T-helper 2 cell treated with Interferon-gamma antibody and Interleukin-4, amounts not matched to agents 5 μg/mL and 100 μg/mL, for 36 hours (primary cell): ENCODE measurements around the gene PLK5.
"Not testable (repeated sequence)": the region's sequence is repeated elsewhere in the genome, so short reads cannot be mapped to it uniquely, and the experiment has no call there.

Source experiments
- DNase-seq: peaks from one replicate; pipeline ENCODE4 v3.0.0; 2021; ENCODE audit warnings: low spot score
- H3K27ac Mint-ChIP-seq: one replicate; pipeline ENCODE4 v1.8.0; 2021; ENCODE audit warnings: mild to moderate bottlenecking, mixed read lengths
- H3K27me3 Mint-ChIP-seq: one replicate; pipeline ENCODE4 v1.8.0; 2021; ENCODE audit warnings: low read depth, mixed read lengths
- H3K36me3 Mint-ChIP-seq: one replicate; pipeline ENCODE4 v1.8.0; 2021; ENCODE audit warnings: low read depth, mixed read lengths
- H3K4me1 Mint-ChIP-seq: one replicate; pipeline ENCODE4 v1.8.0; 2021; ENCODE audit warnings: low read depth, mixed read lengths
- H3K4me3 Mint-ChIP-seq: one replicate; pipeline ENCODE4 v1.8.0; 2022; ENCODE audit warnings: mild to moderate bottlenecking, moderate library complexity, mixed read lengths
- H3K9me3 Mint-ChIP-seq: one replicate; pipeline ENCODE4 v1.8.0; 2021; ENCODE audit warnings: mixed read lengths

Gene PLK5

GRCh38 chr19:1497578-1498235 lies 26.2 kb upstream of the PLK5 start:
- Mint-ChIP-seq H3K9me3 (no peaks in the 10 kb centered on the region), H3K4me3 (no peak overlapping the region), H3K27ac (no peak overlapping the region), H3K36me3 (no peaks in the 10 kb centered on the region), H3K27me3 (no peaks in the 10 kb centered on the region), H3K4me1 (peaks cover 2% of the 10 kb centered on the region)
- no peak for DNase-seq

DNA sequence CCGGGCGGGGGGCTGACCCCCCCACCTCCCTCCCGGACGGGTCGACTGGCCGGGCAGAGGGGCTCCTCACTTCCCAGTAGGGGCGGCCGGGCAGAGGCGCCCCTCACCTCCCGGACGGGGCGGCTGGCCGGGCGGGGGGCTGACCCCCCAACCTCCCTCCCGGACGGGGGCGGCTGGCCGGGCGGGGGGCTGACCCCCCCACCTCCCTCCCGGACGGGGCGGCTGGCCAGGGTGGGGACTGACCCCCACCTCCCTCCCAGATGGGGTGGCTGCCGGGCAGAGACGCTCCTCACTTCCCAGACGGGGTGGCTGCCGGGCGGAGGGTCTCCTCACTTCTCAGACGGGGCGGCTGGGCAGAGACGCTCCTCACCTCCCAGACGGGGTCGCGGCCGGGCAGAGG lies 24.6 kb upstream of the PLK5 start:
- DNase-seq, H3K36me3 Mint-ChIP-seq, H3K4me1 Mint-ChIP-seq, H3K27me3 Mint-ChIP-seq, H3K9me3 Mint-ChIP-seq, H3K27ac Mint-ChIP-seq, H3K4me3 Mint-ChIP-seq: not testable (repeated sequence)

- no peak overlapping the region for H3K4me3 Mint-ChIP-seq
These were observed 22.7 kb upstream of the PLK5 start for GRCh38 chr19:1501200-1501595.

GRCh38 chr19:1502433-1503088 lies 21.3 kb upstream of the PLK5 start:
- no peak for DNase-seq
- Mint-ChIP-seq H3K4me1 (peaks cover 4% of the 10 kb centered on the region), H3K36me3 (no peaks in the 10 kb centered on the region), H3K27ac (no peak overlapping the region), H3K9me3 (no peaks in the 10 kb centered on the region), H3K27me3 (peaks cover 10% of the 10 kb centered on the region), H3K4me3 (peak overlapping the region; percentile 6)

More at GRCh38 chr19:1501200-1501595, 22.7 kb upstream of the PLK5 start:
- DNase-seq, result no peak
- Mint-ChIP-seq H3K36me3 (no peaks in the 10 kb centered on the region), H3K4me1 (peaks cover 2% of the 10 kb centered on the region), H3K27me3 (peaks cover 10% of the 10 kb centered on the region), H3K9me3 (no peaks in the 10 kb centered on the region), H3K27ac (no peak overlapping the region)

DNA sequence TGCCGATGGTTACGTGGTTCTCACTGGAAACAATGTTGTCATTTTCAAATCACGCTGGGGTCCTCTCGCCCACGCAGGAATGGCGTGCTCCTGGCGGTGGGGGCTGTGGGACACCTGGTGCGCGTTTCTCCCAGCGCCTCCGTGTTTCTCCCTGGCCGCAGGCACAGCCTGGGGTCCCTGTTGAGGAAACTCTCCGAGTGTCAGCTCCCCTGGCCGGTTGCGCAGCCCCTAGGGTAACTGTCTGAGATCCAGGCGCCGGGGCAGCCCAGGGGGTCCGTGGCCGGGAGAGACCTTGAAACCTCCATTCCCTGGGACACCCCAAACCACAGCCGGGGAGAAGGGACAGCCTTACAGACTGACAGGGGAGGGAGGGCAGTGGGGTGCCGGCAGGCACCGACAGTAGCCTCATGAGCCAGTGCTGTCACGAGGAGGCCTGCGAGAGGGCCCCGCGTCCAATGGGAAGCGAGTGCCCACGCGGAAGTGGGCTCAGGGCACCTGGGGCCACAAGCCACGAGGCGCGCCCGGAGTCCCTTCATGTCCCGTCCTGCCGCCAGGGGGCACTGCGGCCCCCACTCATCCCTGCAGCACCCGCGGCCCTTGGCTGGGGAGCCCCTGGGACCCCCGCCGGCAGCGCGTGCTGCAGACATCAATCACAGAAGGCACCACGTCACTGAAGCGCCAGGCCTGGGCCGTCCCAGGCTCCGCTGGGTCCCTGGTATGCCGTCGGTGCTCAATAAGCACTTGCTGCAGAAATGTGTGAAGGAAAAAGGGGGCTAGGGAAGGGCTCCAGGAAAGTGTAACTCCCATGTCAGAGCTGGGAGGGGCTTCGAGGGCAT lies 20.6 kb upstream of the PLK5 start:
- no peak overlapping the region for H3K27ac Mint-ChIP-seq
- H3K4me3 Mint-ChIP-seq, result no peak overlapping the region
- peaks cover 8% of the 10 kb centered on the region for H3K4me1 Mint-ChIP-seq
- no peaks in the 10 kb centered on the region for H3K9me3 Mint-ChIP-seq
- DNase-seq, result peak; percentile 68
- H3K27me3 Mint-ChIP-seq, result peaks cover 10% of the 10 kb centered on the region
- no peaks in the 10 kb centered on the region for H3K36me3 Mint-ChIP-seq

- Mint-ChIP-seq H3K4me3 (no peak overlapping the region), H3K4me1 (peaks cover 8% of the 10 kb centered on the region), H3K27ac (no peak overlapping the region), H3K9me3 (no peaks in the 10 kb centered on the region), H3K27me3 (peaks cover 13% of the 10 kb centered on the region), H3K36me3 (no peaks in the 10 kb centered on the region)
- DNase-seq, result no peak
These were observed 19.7 kb upstream of the PLK5 start for GRCh38 chr19:1503925-1504773.

- peaks cover 18% of the 10 kb centered on the region for H3K27me3 Mint-ChIP-seq
- no peaks in the 10 kb centered on the region for H3K36me3 Mint-ChIP-seq
- H3K27ac Mint-ChIP-seq, result no peak overlapping the region
- no peaks in the 10 kb centered on the region for H3K9me3 Mint-ChIP-seq
- H3K4me3 Mint-ChIP-seq, result no peak overlapping the region
- H3K4me1 Mint-ChIP-seq, result peaks cover 8% of the 10 kb centered on the region
- no peak for DNase-seq
These were observed 18.9 kb upstream of the PLK5 start for GRCh38 chr19:1505012-1505411.

GRCh38 chr19:1505991-1506881 lies 17.6 kb upstream of the PLK5 start:
- Mint-ChIP-seq H3K4me3 (no peak overlapping the region), H3K27ac (no peak overlapping the region), H3K36me3 (no peaks in the 10 kb centered on the region), H3K9me3 (no peaks in the 10 kb centered on the region), H3K4me1 (peaks cover 10% of the 10 kb centered on the region), H3K27me3 (peaks cover 23% of the 10 kb centered on the region)
- no peak for DNase-seq

DNA sequence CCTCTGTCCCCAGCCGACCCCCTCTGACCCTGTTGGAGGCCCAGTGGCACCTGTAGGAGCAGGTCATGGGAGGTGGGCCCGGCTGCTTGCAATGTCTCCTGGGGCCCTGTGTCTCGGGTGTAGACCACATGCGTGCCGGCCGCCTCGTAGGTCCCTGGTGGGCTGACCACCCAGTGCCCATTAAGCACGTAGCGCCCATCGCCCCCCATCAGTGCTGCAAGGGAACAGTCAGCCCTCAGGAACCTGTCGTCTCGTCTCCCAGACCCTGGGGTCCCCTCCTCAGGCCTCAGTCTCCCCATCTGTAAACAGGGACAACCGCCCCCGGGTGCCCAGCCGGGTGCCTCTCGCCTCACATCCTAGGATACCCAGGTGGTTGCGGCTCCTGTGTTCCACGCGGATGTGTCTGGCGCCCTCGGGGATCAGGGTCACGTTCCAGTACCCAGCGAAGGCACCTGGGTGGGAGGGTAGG lies 16.7 kb upstream of the PLK5 start:
- no peak for DNase-seq
- Mint-ChIP-seq H3K4me1 (peaks cover 10% of the 10 kb centered on the region), H3K27ac (no peak overlapping the region), H3K4me3 (no peak overlapping the region), H3K9me3 (no peaks in the 10 kb centered on the region), H3K36me3 (no peaks in the 10 kb centered on the region), H3K27me3 (peaks cover 23% of the 10 kb centered on the region)

DNA sequence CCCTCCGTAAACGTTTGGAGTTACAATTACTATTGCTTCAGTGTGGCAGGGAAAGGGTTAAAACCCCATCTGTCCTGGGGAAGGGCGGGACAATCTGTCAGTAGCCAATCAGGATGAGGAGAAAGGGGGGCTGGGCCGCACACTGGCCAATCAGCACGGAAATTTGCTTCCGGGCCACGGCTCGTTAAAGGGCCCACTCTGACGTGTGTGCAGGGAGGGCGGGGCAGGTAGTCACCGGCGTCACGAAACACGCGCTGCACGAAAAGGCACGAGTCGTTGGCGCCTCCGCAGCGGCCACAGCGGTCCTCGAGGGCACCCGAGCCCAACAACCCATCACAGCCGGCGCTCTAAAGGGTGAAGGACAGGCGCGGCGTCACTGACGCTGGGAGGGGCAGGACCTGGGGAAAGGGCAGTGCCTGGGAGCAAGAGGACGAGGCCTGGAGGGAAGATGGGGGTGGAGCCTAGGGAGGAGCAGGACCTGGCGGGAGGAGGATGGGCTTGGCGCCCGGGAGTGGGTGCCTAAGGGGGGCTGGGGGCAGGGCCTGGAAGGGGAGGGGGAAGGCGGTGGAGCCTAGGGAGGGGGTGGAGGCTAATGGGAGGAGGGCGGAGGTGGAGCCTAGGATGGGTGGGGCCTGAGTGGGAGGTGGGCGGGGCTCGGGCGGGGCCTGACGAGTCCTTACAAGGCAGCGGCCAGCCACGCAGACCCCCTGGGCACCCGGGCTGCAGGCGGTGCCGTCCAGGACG lies 15.9 kb upstream of the PLK5 start:
- peak; percentile 85 for DNase-seq
- H3K36me3 Mint-ChIP-seq, result no peaks in the 10 kb centered on the region
- peaks cover 23% of the 10 kb centered on the region for H3K27me3 Mint-ChIP-seq
- H3K27ac Mint-ChIP-seq, result peak overlapping the region; percentile 89
- H3K4me3 Mint-ChIP-seq, result peak overlapping the region; percentile 86
- no peaks in the 10 kb centered on the region for H3K9me3 Mint-ChIP-seq
- H3K4me1 Mint-ChIP-seq, result peaks cover 8% of the 10 kb centered on the region

GRCh38 chr19:1508507-1508856 lies 15.4 kb upstream of the PLK5 start:
- peak overlapping the region; percentile 32 for H3K4me3 Mint-ChIP-seq
- H3K4me1 Mint-ChIP-seq, result peaks cover 8% of the 10 kb centered on the region
- no peaks in the 10 kb centered on the region for H3K9me3 Mint-ChIP-seq
- H3K27ac Mint-ChIP-seq, result no peak overlapping the region
- H3K27me3 Mint-ChIP-seq, result peaks cover 23% of the 10 kb centered on the region
- DNase-seq, result no peak
- no peaks in the 10 kb centered on the region for H3K36me3 Mint-ChIP-seq

- no peak overlapping the region for H3K27ac Mint-ChIP-seq
- no peaks in the 10 kb centered on the region for H3K9me3 Mint-ChIP-seq
- peaks cover 8% of the 10 kb centered on the region for H3K4me1 Mint-ChIP-seq
- H3K4me3 Mint-ChIP-seq, result no peak overlapping the region
- peaks cover 18% of the 10 kb centered on the region for H3K27me3 Mint-ChIP-seq
- no peak for DNase-seq
- no peaks in the 10 kb centered on the region for H3K36me3 Mint-ChIP-seq
These were observed 14.1 kb upstream of the PLK5 start for GRCh38 chr19:1509602-1510441.
